ENCODE measurements around the gene ULK1. TPM values are rescaled to one million over a fixed set of nuclear protein-coding genes. Genes with fewer than 3 reads are reported as not detected.
A peak's percentile ranks its signal among the peaks of the same experiment; 100 is the strongest.
"Not testable (repeated sequence)": the region's sequence is repeated elsewhere in the genome, so short reads cannot be mapped to it uniquely, and the experiment has no call there.

Gene ULK1
- total and polyA plus RNA-seq, 4 experiments from 2014 or later = 0.08 to 55.7 (median 23.8) TPM

DNA sequence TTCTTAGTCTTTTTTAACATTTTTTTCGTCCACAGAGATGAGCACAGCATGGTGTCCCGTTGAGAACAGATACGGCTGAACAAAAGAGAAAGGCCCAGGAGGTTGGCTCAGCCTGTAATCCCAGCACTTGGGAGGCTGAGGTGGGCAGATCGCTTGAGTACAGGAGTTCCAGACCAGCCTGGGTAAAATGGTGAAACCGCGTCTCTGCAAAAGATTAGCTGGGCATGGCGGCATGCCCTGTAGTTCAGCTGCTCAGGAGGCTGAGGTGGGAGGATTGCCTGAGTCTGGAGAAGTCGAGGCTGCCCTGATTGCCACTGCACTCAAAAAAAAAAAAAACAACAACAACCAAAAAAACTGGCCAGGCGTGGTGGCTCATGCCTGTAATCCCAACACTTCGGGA, 49.5 kb downstream of the ULK1 start:
- Mint-ChIP-seq H3K27me3 (no peaks in the 10 kb centered on the region), H3K9me3 (no peaks in the 10 kb centered on the region), H3K27ac (peak overlapping the region in 2 of 7 donors; percentile 24 to 36), H3K4me3 (peak overlapping the region in 1 of 8 donors; percentile 13), H3K36me3 (peaks cover 22 to 39% of the 10 kb centered on the region in 2 donors), H3K4me1 (peaks cover 8 to 17% (median 14%) of the 10 kb centered on the region in 4 donors)
- DNase-seq = no peak
- H3K4me1 ChIP-seq (ENCODE audit: insufficient read depth, low read length) = peaks cover 15% of the 10 kb centered on the region
- no peak overlapping the region for H3K4me3 ChIP-seq (ENCODE audit: low read length in 2 of 2)
- no peaks in the 10 kb centered on the region for H3K27me3 ChIP-seq (ENCODE audit: insufficient read depth, low read length)
- H3K27ac ChIP-seq (ENCODE audit: low read depth, low read length) = no peak overlapping the region
- ChIA-PET CTCF (ENCODE audit: partially characterized antibody) (no interaction called here), POLR2A (ENCODE audit: partially characterized antibody) (no interaction called here)
- H3K36me3 ChIP-seq (ENCODE audit: insufficient read depth, low read length) = peaks cover 15% of the 10 kb centered on the region
- intact Hi-C loops (cut with micrococcal nuclease) = no loop called here
- no peaks in the 10 kb centered on the region for H3K9me3 ChIP-seq (ENCODE audit: control insufficient read depth in 1 of 2, low read length in 2 of 2)

DNA sequence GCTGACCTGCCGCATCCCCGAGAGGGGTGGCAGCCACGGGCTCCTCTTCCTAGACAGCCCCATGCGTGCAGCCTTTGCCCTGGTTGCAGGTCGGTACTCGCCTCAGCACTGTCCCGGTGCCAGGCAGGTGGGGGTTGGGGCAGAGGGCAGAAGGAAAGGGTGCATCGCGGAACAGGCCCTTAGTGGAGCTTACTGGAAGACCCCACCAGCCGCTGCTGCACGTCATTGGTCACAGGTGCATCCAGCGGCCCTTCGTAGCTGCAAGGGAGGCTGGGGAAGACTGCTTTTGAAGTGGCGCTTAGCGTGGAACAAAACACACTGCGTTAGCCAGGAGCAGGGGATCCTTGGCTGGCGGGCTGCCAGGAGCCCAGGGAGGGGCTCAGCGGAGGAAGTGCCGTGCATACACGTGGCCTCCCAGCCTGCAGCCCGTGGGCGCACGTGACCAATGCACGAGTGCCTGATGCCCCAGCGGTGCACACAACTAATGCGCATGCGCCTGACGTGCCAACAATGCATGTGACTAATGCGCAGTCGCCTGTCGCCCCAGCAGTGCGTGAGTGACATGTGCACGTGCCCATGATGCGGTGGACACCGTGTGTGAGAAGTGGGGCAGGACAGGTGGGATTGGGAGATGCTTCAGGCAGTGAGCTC, 50.3 kb downstream of the ULK1 start:
- ChIA-PET POLR2A (ENCODE audit: partially characterized antibody) (interaction anchor here (1.3 to 1.7 kb wide), 2 partner anchors 10 to 15 kb away, joined by 3 to 6 read pairs; partner anchors contain the start of gene PUS1), CTCF (ENCODE audit: partially characterized antibody) (interaction anchor here (1.5 kb wide), 1 partner anchor 8 kb away, joined by 3 read pairs; no protein-coding TSS in a partner anchor)
- Mint-ChIP-seq H3K27ac (peak overlapping the region in 2 of 7 donors; percentile 42 to 54), H3K4me3 (peak overlapping the region in 2 of 8 donors; percentile 54 to 61), H3K4me1 (peaks cover 10 to 25% (median 18%) of the 10 kb centered on the region in 4 donors), H3K36me3 (peaks cover 22 to 36% of the 10 kb centered on the region in 2 donors), H3K9me3 (no peaks in the 10 kb centered on the region), H3K27me3 (no peaks in the 10 kb centered on the region)
- H3K27me3 ChIP-seq (ENCODE audit: insufficient read depth, low read length) = no peaks in the 10 kb centered on the region
- no peaks in the 10 kb centered on the region for H3K9me3 ChIP-seq (ENCODE audit: control insufficient read depth in 1 of 2, low read length in 2 of 2)
- intact Hi-C loops (cut with micrococcal nuclease) = no loop called here
- H3K4me1 ChIP-seq (ENCODE audit: insufficient read depth, low read length) = peaks cover 21% of the 10 kb centered on the region
- no peak overlapping the region for H3K27ac ChIP-seq (ENCODE audit: low read depth, low read length)
- DNase-seq = no peak
- H3K4me3 ChIP-seq (ENCODE audit: low read length in 2 of 2) = no peak overlapping the region
- H3K36me3 ChIP-seq (ENCODE audit: insufficient read depth, low read length) = peaks cover 15% of the 10 kb centered on the region

DNA sequence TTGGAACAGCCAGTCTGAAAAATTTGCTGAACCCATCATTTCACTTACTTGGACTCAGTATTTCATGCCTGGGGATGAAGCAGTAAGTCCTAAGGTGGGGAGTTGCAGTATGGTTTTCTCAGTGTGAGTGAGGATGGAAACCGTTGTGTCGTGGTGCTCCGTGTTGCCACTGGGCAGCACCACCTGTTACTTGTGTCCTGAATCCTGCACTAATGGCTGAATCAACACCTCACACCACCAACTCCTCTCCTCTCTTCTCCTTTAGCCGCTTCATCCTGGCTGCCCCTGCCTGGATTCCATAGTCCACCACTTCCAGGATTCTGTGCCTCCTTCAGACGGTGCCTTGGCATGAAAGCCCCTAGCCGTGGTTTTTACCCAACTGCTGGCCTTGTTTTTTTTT, 52.3 kb downstream of the ULK1 start:
- H3K27ac Mint-ChIP-seq = peak overlapping the region in 2 of 7 donors; percentile 83 to 88
- intact Hi-C loops (cut with micrococcal nuclease) = no loop called here
- no peak overlapping the region for H3K4me3 Mint-ChIP-seq

DNA sequence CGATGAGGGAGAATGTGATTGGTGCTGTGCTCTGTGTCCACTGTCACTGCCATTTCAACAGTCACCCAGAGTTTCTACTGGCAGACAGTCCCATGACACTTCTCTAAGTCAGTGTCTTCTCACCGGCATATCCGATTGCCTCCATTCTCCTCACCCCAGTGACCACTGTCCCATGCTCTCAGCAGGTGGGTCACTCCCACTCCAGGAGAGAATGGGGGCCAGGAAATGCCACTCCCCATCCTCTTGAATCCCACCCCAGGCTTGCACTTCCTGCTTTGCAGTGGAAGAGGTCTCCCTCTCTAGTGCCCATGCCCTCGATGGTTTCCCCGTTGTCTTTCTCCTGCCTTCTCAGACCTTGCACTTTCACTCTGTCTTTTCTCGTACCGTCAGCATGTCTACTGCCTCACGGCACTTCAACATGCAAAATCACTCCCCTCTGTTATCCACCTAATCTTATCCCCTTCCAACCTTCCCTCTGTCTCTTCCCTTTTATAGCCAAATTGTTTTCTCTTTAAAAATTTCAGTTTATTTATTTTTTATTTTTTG, 53.1 kb downstream of the ULK1 start:
- H3K36me3 Mint-ChIP-seq = peaks cover 9 to 22% of the 10 kb centered on the region in 2 donors
- H3K27me3 Mint-ChIP-seq = no peaks in the 10 kb centered on the region
- H3K27ac Mint-ChIP-seq = peak overlapping the region; percentile 83 to 97 (median 87)
- no peaks in the 10 kb centered on the region for H3K27me3 ChIP-seq (ENCODE audit: insufficient read depth, low read length)
- no peak for DNase-seq
- no peak overlapping the region for H3K27ac ChIP-seq (ENCODE audit: low read depth, low read length)
- intact Hi-C loops (cut with micrococcal nuclease) = no loop called here
- no peaks in the 10 kb centered on the region for H3K9me3 ChIP-seq (ENCODE audit: control insufficient read depth in 1 of 2, low read length in 2 of 2)
- peaks cover 5% of the 10 kb centered on the region for H3K36me3 ChIP-seq (ENCODE audit: insufficient read depth, low read length)
- peaks cover 40% of the 10 kb centered on the region for H3K4me1 ChIP-seq (ENCODE audit: insufficient read depth, low read length)
- ChIA-PET POLR2A (ENCODE audit: partially characterized antibody) (no interaction called here), CTCF (ENCODE audit: partially characterized antibody) (no interaction called here)
- H3K4me1 Mint-ChIP-seq = peaks cover 14 to 40% (median 25%) of the 10 kb centered on the region in 4 donors
- no peaks in the 10 kb centered on the region for H3K9me3 Mint-ChIP-seq
- H3K4me3 Mint-ChIP-seq = peak overlapping the region in 4 of 8 donors; percentile 6 to 59 (median 28)
- H3K4me3 ChIP-seq (ENCODE audit: low read length in 2 of 2) = no peak overlapping the region

More for the DNA sequence above, 52.3 kb downstream of the ULK1 start:
- peaks cover 9% of the 10 kb centered on the region for H3K36me3 ChIP-seq (ENCODE audit: insufficient read depth, low read length)
- no peaks in the 10 kb centered on the region for H3K9me3 ChIP-seq (ENCODE audit: control insufficient read depth in 1 of 2, low read length in 2 of 2)
- H3K27me3 ChIP-seq (ENCODE audit: insufficient read depth, low read length) = no peaks in the 10 kb centered on the region
- ChIA-PET CTCF (ENCODE audit: partially characterized antibody) (no interaction called here), POLR2A (ENCODE audit: partially characterized antibody) (interaction anchor here (1.8 kb wide), 1 partner anchor 236 kb away, joined by 6 read pairs; the partner anchor contains the start of gene SFSWAP)
- no peak overlapping the region for H3K4me3 ChIP-seq (ENCODE audit: low read length in 2 of 2)
- Mint-ChIP-seq H3K27me3 (no peaks in the 10 kb centered on the region), H3K4me1 (peaks cover 12 to 36% (median 23%) of the 10 kb centered on the region in 4 donors), H3K9me3 (no peaks in the 10 kb centered on the region), H3K36me3 (peaks cover 13 to 25% of the 10 kb centered on the region in 2 donors)
- no peak for DNase-seq
- peaks cover 34% of the 10 kb centered on the region for H3K4me1 ChIP-seq (ENCODE audit: insufficient read depth, low read length)
- no peak overlapping the region for H3K27ac ChIP-seq (ENCODE audit: low read depth, low read length)

GRCh38 chr12:131948166-131948712, 53.8 kb downstream of the ULK1 start:
- peaks cover 20 to 46% (median 31%) of the 10 kb centered on the region in 4 donors for H3K4me1 Mint-ChIP-seq
- peak overlapping the region; percentile 83 to 97 (median 92) for H3K27ac Mint-ChIP-seq
- Histone ChIP-seq H3K4me3 (ENCODE audit: low read length in 2 of 2) (no peak overlapping the region), H3K4me1 (ENCODE audit: insufficient read depth, low read length) (peaks cover 47% of the 10 kb centered on the region), H3K27me3 (ENCODE audit: insufficient read depth, low read length) (no peaks in the 10 kb centered on the region), H3K27ac (ENCODE audit: low read depth, low read length) (peak overlapping the region; percentile 79), H3K36me3 (ENCODE audit: insufficient read depth, low read length) (peaks cover 3% of the 10 kb centered on the region), H3K9me3 (ENCODE audit: control insufficient read depth in 1 of 2, low read length in 2 of 2) (no peaks in the 10 kb centered on the region)
- no peaks in the 10 kb centered on the region for H3K9me3 Mint-ChIP-seq
- ChIA-PET POLR2A (ENCODE audit: partially characterized antibody) (interaction anchor here (1.7 to 3.2 kb wide), 2 partner anchors 19 to 238 kb away, joined by 7 to 38 read pairs; partner anchors contain the start of genes PUS1 and SFSWAP), CTCF (ENCODE audit: partially characterized antibody) (no interaction called here)
- peak overlapping the region; percentile 28 to 85 (median 68) for H3K4me3 Mint-ChIP-seq
- peaks cover 9 to 18% of the 10 kb centered on the region in 2 donors for H3K36me3 Mint-ChIP-seq
- intact Hi-C loops (cut with micrococcal nuclease) = no loop called here
- no peaks in the 10 kb centered on the region for H3K27me3 Mint-ChIP-seq
- DNase-seq = no peak

DNA sequence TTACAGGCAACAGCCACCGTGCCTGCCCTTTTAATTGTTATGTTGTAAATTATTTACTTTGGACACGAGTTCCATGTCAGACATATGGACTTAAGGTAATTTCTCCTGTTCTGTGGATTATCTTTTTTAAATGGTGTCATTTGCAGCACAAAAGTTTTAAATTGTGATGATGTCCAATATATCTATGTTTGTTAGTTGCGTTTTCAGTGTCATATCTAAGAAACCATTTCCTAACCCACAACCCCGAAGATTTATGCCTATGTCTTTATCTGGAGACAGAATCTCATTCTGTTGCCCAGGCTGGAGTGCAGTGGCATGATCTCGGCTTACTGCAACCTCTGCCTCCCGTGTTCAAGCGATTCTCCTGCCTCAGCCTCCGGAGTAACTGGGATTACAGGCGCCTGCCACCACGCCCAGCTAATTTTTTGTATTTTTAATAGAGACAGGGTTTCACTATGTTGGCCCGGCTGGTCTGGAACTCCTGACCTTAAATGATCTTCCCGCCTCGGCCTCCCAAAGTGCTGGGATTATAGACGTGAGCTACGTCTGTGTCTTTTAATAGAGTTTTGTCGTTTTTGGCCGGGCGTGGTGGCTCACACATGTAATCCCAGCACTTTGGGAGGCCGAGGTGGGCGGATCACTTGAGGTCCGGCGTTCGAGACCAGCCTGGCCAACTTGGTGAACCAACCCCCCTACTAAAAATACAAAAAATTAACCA, 54.5 kb downstream of the ULK1 start:
- H3K4me1 ChIP-seq (ENCODE audit: insufficient read depth, low read length) = peaks cover 50% of the 10 kb centered on the region
- CTCF ChIA-PET (ENCODE audit: partially characterized antibody) = interaction anchor here (1.0 to 1.1 kb wide), 3 partner anchors 84 to 843 kb away, joined by 3 to 4 read pairs (median 3); no protein-coding TSS in a partner anchor
- POLR2A ChIA-PET (ENCODE audit: partially characterized antibody) = interaction anchor here (0.6 to 3.2 kb wide), 8 partner anchors 10 to 238 kb away, joined by 3 to 38 read pairs (median 4); partner anchors contain the start of genes PUS1 and SFSWAP
- peaks cover 5 to 15% of the 10 kb centered on the region in 2 donors for H3K36me3 Mint-ChIP-seq
- DNase-seq = peak; percentile 16 to 47 (median 23)
- H3K36me3 ChIP-seq (ENCODE audit: insufficient read depth, low read length); H3K9me3 ChIP-seq (ENCODE audit: control insufficient read depth in 1 of 2, low read length in 2 of 2); H3K27me3 Mint-ChIP-seq; H3K27me3 ChIP-seq (ENCODE audit: insufficient read depth, low read length); H3K9me3 Mint-ChIP-seq: not testable (repeated sequence)
- intact Hi-C loops (cut with micrococcal nuclease) = loop anchor here (1.0 kb wide), 4 partner anchors 20 to 238 kb away; partner anchors contain the start of genes PUS1, SFSWAP and ULK1
- peaks cover 24 to 53% (median 36%) of the 10 kb centered on the region in 4 donors for H3K4me1 Mint-ChIP-seq
- peak overlapping the region; percentile 53 to 88 (median 83) for H3K4me3 Mint-ChIP-seq
- H3K27ac Mint-ChIP-seq = peak overlapping the region; percentile 83 to 97 (median 93)
- H3K27ac ChIP-seq (ENCODE audit: low read depth, low read length) = peak overlapping the region; percentile 79
- peak overlapping the region in 1 of 2 donors; percentile 75 for H3K4me3 ChIP-seq (ENCODE audit: low read length in 2 of 2)
